A549 (cell line): ENCODE data around the gene VCL.

ENCODE experiments used
- CTCF ChIP-seq: fragments of >200 bp; sonication (Bioruptor Twin); formaldehyde crosslinking; IDR thresholded peaks from 3 replicates; pipeline ENCODE4 v1.5.1; 2016
- POLR2A ChIP-seq: IDR thresholded peaks from 2 replicates; pipeline ENCODE4 v1.6.1; 2012; ENCODE audit warnings: mild to moderate bottlenecking, low read length
- ZFP36 ChIP-seq: fragments of 450-650 bp; IDR thresholded peaks from 2 replicates; pipeline ENCODE4 v1.6.1; 2014; ENCODE audit warnings: borderline replicate concordance; ENCODE audit not compliant: partially characterized antibody

DNA sequence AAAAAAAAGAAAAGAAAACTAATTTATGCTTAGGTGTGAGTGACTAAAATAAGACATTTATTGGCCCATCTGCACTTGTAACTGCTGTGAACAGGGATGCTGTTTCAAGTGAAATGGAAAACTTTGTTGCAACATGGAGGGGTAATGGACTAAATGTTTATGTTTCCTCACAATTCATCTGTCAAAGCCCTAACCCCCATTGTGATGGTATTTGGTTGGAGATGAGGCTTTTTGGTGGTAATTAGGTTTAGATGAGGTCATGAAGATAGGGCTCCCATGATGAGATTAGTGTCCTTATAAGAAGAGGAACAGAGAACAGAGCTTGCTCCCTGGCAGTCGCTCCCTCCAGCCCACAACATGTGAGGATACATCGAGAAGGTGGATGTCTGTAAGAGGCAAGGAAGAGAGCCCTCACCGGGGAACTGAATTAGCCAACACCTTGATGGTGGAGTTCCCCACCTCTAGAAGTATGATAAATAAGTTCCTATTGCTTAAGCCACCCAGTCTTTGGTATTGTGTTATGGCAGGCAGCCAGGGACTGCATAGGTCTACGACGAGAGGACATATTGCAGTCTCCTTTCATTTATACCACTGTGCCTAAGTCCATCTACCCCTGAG is 28.6 kb upstream of the VCL start:
- no peak for TF ChIP-seq POLR2A
- no peak for TF ChIP-seq CTCF
- TF ChIP-seq ZFP36: no peak
